VCaP (cell line): Measurements from ENCODE around the gene CDH20.

Experiments used
- H3K27ac ChIP-seq: fragments of 450-650 bp; 2 replicates; pipeline ENCODE4 v1.5.1; 2017
- TF ChIP-seq, protein P1 (sequence below): fragments of 450-650 bp; conservative IDR thresholded peaks from 2 replicates; pipeline ENCODE4 v1.5.1; 2017; ENCODE audit warnings: mild to moderate bottlenecking, moderate library complexity

CDH20 gene

DNA sequence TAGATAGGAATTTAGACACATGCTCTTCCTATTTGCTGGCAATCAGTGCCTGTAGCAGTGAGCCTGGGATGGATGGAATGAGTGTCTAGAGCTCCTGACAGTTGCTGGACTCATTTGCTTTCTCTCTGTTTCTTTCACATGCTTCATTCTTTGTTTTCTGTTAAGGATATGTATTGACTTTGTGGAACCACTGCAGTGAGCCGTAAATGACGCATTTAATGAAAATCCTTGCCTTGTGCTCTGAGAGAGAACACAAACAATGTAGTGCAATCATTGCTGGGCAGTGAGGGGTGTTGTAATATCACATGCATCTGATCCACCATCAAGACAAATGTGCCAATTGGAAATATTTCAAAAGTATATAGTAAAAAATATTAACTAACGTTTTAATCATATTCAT, 25.2 kb upstream of the CDH20 start:
- TF ChIP-seq, protein P1, sequence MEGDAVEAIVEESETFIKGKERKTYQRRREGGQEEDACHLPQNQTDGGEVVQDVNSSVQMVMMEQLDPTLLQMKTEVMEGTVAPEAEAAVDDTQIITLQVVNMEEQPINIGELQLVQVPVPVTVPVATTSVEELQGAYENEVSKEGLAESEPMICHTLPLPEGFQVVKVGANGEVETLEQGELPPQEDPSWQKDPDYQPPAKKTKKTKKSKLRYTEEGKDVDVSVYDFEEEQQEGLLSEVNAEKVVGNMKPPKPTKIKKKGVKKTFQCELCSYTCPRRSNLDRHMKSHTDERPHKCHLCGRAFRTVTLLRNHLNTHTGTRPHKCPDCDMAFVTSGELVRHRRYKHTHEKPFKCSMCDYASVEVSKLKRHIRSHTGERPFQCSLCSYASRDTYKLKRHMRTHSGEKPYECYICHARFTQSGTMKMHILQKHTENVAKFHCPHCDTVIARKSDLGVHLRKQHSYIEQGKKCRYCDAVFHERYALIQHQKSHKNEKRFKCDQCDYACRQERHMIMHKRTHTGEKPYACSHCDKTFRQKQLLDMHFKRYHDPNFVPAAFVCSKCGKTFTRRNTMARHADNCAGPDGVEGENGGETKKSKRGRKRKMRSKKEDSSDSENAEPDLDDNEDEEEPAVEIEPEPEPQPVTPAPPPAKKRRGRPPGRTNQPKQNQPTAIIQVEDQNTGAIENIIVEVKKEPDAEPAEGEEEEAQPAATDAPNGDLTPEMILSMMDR = no peak
- H3K27ac ChIP-seq = no peak overlapping the region

DNA sequence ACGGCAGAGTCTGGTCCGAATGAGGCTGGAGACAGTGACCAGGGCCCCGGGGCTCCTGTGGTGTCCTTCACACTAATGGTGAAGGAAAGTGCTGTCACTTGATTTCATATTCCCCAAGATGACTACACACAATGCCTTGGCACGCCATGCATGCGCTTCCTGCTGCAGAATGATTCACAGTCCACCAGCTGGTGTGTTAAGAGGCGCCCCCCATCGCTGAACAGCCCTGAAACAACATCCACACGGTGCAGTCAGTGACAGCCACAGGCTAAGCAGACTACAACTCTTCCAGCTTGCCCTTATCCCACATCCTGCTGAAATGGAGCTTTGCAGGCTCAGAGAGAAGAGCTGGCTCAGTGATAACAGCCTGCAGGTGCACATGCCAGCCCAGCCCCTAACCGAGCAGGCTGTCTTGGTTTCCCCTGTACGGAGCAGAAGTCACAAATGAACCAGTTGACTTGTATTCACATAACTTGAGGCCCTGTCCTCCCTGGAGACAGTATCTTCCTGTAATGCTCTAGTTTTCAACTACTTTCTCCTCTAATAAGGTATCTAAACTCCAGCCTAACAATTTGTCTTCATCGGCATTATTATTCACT, 24.3 kb upstream of the CDH20 start:
- TF ChIP-seq, protein P1 = no peak
- H3K27ac ChIP-seq = no peak overlapping the region

DNA sequence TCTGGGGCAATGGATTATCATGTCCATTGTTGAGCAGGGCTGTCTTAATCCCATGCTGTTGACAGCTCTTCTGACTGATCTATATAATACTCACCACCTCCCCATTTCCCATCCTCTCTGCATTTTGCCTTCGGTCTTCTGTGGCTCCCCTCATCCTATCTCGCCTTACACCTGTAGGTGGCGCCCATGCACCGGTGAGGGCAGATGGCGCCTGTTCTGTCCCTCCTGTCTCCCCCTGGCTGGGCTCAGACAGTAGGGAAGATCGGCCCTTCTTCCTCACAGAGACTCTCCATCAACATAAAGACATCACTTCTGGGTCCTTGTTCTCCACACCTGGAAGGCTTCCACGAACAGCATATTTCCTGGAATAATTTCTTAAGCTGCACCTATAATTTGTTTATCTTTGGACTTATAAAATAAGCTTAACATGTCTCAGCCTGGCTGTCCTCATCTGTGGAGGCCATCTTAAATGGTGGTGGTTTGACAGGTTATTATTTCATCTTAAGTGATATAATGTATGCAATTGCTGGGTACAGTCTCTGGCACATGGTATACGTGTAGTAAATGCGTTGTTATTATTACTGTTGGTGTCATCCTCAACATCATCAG, 10.9 kb upstream of the CDH20 start:
- TF ChIP-seq, protein P1 = peak; percentile 90
- H3K27ac ChIP-seq = no peak overlapping the region

DNA sequence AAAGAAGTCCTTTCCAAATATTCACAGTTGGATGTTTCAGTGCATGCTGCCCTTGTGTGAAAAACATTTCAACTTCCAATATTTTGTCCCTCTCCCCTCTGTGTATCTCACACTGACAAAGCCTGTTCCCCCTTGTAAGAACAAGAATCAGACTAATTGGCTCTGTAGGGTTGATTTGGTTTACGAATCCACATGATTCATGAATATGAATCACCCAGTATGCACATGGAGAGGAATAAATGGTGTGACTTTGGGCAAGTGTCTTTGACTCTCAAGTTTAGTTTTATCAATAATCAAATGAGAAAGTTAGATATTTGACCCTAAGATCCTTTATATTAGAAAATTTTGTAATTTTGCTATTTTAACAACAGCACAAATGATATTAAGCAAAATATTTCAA, 9.3 kb upstream of the CDH20 start:
- no peak overlapping the region for H3K27ac ChIP-seq
- TF ChIP-seq, protein P1 = no peak

DNA sequence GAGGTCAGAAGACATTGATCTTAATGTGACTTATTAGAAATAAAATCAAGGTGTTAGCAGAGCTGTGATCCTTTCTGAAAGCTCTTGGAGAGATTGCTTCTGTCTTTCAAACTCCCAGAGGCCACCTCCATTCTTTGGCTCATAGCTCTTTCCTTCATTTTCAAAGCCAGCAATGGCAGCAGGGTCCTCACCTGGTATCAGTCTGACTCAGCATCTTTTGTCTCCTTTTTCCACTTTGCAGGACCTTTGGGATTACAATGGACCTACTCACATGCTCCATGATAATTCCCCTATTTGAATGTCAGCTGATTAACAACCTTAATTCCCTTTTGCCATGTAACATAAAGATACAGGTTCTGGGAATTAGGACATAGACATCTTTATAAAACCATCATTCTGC, 6.8 kb upstream of the CDH20 start:
- TF ChIP-seq, protein P1 = no peak
- no peak overlapping the region for H3K27ac ChIP-seq

DNA sequence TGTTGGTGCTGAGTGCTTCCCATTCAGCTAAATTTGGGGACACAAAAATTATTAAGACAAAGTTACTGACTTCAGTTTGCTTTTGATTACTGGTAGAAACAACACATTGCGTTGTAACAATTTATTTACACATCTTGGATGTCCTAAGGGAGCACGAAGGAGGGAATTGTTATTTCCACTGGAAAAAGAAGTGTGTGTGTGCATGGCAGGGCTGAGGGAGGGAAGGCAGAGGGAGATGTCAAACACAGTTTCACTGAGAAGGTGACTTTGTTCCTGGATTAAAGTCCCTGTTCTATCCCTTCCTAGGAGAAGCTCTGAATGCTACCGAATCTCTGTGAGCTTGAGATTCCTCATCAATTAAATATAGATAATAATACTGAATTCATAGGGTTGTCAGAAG, 3.8 kb upstream of the CDH20 start:
- TF ChIP-seq, protein P1 = no peak
- H3K27ac ChIP-seq = no peak overlapping the region

DNA sequence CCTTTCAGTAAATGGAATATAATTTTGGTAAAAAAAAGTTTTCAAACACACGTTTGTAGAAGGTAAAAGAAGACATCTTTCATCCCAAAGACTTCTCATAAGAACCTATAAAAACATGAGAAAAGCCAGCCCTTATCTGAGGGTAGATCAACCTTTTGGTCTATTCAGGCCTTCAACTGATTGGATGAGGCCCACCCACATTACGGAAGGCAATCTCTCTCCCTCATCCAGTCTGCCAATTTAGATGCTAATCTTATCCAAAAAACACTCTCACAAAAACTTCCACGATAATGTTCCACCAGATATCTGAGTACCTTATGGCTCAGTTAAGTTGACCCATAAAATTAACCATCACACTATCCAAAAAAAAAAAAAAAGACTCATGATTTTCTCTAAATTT, 2.2 kb upstream of the CDH20 start:
- TF ChIP-seq, protein P1 = no peak
- no peak overlapping the region for H3K27ac ChIP-seq
